Measurements from ENCODE around the gene SEMA4B. TPM values are rescaled to one million over a fixed set of nuclear protein-coding genes. Genes with fewer than 3 reads are reported as not detected.

SEMA4B gene
- total and polyA plus RNA-seq, 9 of the 15 experiments (the other 6 are each of a cell fraction or from before 2014, with no cell fraction given) = 1.3 to 33.6 (median 11.0) TPM

- TF ChIP-seq PHF8 (IDR thresholded peaks at IDR 0.05; ENCODE audit: borderline replicate concordance, low read length) (peak; percentile 38; the same call in 1 of the 2 replicates), BCOR (IDR thresholded peaks at IDR 0.05) (no peak), VEZF1 (CRISPR knock-in tag; IDR thresholded peaks at IDR 0.05) (peak; percentile 75), FOXA3 (CRISPR knock-in tag; conservative IDR thresholded peaks at IDR 0.05 in 1 of 2, IDR thresholded peaks at IDR 0.05 in 1 of 2) (0 out of 4 replicates have a peak, but pooled peaks of 1 of the 2 experiments have one; percentile 19)
Measured at GRCh38 chr15:90201130-90201943, at the start of gene SEMA4B (continued).

GRCh38 chr15:90151989-90152645 lies 49.0 kb upstream of the SEMA4B start:
- Histone ChIP-seq H4K20me1 (replicated peaks; ENCODE audit: control insufficient read depth, insufficient read depth, low read length) (no peaks in the 10 kb centered on the region), H2AFZ (ENCODE audit: low read depth, low read length) (peak overlapping the region; percentile 91), H3K9ac (ENCODE audit: insufficient read depth in 1 of 2, low read depth in 2 of 2, low read length in 2 of 2) (peak overlapping the region in 1 of 2 experiments; percentile 81; a peak in 2 of 4 replicates), H3K27ac (ENCODE audit: extremely low read depth, low read depth, low read length) (no peak overlapping the region), H3K4me1 (replicated peaks in 1 of 2; ENCODE audit: control insufficient read depth in 2 of 2, insufficient read depth in 2 of 2, low read length in 2 of 2) (peaks cover 7 to 29% of the 10 kb centered on the region in 2 experiments), H3K27me3 (ENCODE audit: control insufficient read depth in 2 of 2, insufficient read depth in 2 of 2, low read length in 2 of 2) (no peaks in the 10 kb centered on the region), H3K9me3 (replicated peaks; ENCODE audit: control insufficient read depth, insufficient read depth, low read depth, low read length) (no peaks in the 10 kb centered on the region), H3K4me2 (ENCODE audit: insufficient read depth, low read length) (no peak overlapping the region), H3K9me1 (ENCODE audit: control insufficient read depth, insufficient read depth, low read length) (no peaks in the 10 kb centered on the region), H3K4me3 (no peak overlapping the region), H3K79me2 (ENCODE audit: control insufficient read depth, insufficient read depth, low read length) (no peaks in the 10 kb centered on the region), H3K36me3 (ENCODE audit: control insufficient read depth, insufficient read depth, low read length) (no peaks in the 10 kb centered on the region)
- CTCF ChIA-PET (ENCODE audit: low intra/inter-chr PET ratio) = no interaction called here
- DNase-seq (ENCODE audit: extremely low read depth in 1 of 4, low spot score in 3 of 4) = no peak
- POLR2A ChIA-PET = interaction anchor here (0.5 to 1.5 kb wide), 7 partner anchors 9 to 509 kb away, joined by 3 read pairs; no protein-coding TSS in a partner anchor
- in situ Hi-C loops (cut with MboI) = loop anchor here (5.0 kb wide), 1 partner anchor 115 kb away; the partner anchor contains the start of gene NGRN
- TF ChIP-seq CREB3 (tag; conservative IDR thresholded peaks at IDR 0.05; ENCODE audit: low read depth) = no peak
- no peak for TF ChIP-seq RBM22 (IDR thresholded peaks at IDR 0.05; ENCODE audit: low read depth, low read length, poor library complexity, severe bottlenecking)
- TF ChIP-seq ZNF134 (CRISPR knock-in tag; conservative IDR thresholded peaks at IDR 0.05) = no peak
- no peak for FAIRE-seq
- 50% methylated on average over 7 of the region's 10 CpGs for WGBS (ENCODE audit: insufficient coverage, low coverage, missing lambda C conversion rate)
- BruUV-seq (replicated peaks) = no TSS peak
- peak; percentile 32; the same call in 2 of the 3 replicates for ATAC-seq
- intact Hi-C loops (cut with micrococcal nuclease) = no loop called here
